ENCODE results near the gene RASSF3. TPM values are rescaled to one million over a fixed set of nuclear protein-coding genes. Genes with fewer than 3 reads are reported as not detected.

Gene RASSF3
- total RNA-seq, 1 experiment from 2014 or later, result 27.2 TPM

DNA sequence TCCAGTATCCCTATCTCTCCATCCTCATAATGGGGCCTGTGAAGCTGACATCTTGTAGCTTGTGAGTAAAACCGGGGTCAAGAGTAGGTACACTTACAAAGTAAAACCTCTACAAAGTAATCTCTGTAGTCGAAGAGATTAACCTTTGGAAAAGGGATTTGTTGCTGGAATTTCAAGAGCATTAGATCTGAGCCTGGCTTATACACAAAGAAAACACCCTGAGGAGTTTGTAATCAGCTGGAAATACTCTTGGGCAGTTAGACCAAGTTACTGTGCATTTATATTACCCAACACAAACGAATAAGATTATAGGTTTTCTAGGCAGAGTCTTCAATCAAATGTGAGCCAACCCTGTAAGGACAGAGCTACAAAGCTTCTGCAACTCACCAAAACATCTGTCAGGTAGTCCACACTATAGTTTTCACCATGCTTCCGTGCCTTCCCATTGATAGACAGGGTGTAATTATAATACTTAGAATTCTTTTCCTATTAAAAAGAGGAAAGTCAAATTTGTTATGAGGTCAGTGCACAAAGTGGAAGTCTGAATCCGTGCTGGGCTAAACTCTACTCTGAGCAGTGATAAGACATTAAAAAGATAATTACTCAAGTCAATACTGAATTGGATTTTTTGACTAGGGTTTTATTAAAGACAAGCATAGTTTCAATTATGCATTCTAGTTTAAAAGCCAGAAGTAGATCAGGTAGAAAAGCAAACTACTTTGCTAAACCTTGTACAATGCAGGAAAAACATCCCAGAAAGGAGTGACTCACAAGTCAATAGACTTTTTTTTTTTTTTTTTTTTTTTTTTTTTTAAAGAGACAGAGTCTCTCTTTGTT, 134.3 kb downstream of the RASSF3 start:
- Histone ChIP-seq H3K27ac (no peak overlapping the region), H3K4me1 (no peaks in the 10 kb centered on the region), H3K9me3 (replicated peaks) (no peaks in the 10 kb centered on the region), H3K4me3 (no peak overlapping the region), H3K27me3 (no peaks in the 10 kb centered on the region), H3K36me3 (peaks cover 30% of the 10 kb centered on the region)
- no peak for DNase-seq

DNA sequence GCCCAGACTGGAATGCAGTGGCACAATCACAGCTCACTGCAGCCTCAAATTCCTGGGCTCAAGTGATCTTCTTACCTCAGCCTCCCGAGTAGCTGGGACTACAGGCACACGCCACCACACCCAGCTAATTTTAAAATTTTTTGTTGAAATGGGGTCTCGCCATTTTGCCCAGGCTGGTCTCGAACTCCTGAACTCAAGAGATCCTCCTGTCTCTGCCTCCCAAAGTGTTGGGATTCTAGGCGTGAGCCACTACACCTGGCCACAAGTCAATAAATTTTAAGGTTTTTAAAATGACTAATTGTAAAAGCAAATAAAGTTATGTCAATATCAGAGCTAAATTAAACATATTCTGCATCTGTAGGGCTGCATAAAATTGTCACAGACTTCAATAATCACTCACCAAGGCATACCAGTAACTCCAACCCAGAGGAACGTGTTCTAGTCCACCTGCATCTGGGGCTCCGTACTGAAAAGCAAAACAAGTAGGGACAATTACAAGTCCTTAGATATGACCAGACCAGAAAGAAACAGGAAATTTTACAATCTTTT, 135.0 kb downstream of the RASSF3 start:
- Histone ChIP-seq H3K4me1 (no peaks in the 10 kb centered on the region), H3K36me3 (peaks cover 31% of the 10 kb centered on the region), H3K27me3 (no peaks in the 10 kb centered on the region), H3K9me3 (replicated peaks) (no peaks in the 10 kb centered on the region), H3K4me3 (no peak overlapping the region), H3K27ac (no peak overlapping the region)
- DNase-seq, result no peak

DNA sequence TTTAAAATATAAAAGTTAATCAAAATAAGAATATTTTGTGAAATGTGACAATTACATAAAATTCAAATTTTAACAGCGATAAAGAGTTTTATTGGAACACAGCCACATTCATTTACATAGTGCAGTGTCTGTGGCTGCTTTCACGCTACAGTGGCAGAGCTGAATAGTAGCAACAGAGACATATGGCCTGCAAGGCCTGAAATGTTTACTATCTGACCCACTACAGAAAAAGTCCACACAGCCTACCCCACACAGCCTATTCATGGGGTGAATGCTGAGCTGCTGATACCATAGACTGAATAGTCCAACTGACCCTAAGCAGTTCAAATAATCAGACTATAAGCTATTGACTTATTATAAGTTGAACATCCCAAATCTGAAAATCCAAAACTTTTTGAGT, 135.7 kb downstream of the RASSF3 start:
- no peaks in the 10 kb centered on the region for H3K4me1 ChIP-seq
- no peaks in the 10 kb centered on the region for H3K9me3 ChIP-seq (replicated peaks)
- H3K36me3 ChIP-seq, result peaks cover 32% of the 10 kb centered on the region
- H3K27me3 ChIP-seq, result no peaks in the 10 kb centered on the region
- no peak overlapping the region for H3K4me3 ChIP-seq
- no peak for DNase-seq
- no peak overlapping the region for H3K27ac ChIP-seq

DNA sequence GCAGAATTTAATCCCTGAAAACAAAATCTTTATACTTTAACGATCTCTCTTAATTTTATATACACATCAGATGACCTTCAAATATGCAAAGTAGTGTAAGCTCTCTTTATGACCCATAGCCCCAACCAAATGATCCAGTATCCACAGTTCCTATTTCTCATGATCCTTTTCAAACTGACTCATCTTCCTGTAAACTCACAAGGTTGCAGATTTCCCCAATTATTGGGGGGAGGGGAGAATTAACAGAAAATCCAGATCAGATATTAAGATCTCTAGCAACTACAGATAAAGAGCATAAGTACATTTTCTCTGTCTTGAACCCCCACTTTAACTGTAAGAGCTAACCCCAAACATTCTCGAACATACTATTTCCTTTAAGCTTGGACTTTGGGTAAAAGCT, 136.4 kb downstream of the RASSF3 start:
- DNase-seq, result no peak
- Histone ChIP-seq H3K4me3 (no peak overlapping the region), H3K27ac (no peak overlapping the region), H3K4me1 (no peaks in the 10 kb centered on the region), H3K36me3 (peaks cover 32% of the 10 kb centered on the region), H3K27me3 (no peaks in the 10 kb centered on the region), H3K9me3 (replicated peaks) (no peaks in the 10 kb centered on the region)

Other genes starting within 250 kb of the RASSF3 start
- not detected in 2 replicates for gene C12orf56, start 219.7 kb upstream of the RASSF3 start, total RNA-seq (2014; rRNA removed; shearing (Covaris generic))
- 76.4 and 86.0 TPM in 2 replicates for gene XPOT, start 206.1 kb upstream of the RASSF3 start, total RNA-seq (2014; rRNA removed; shearing (Covaris generic))
- 27.3 and 31.5 TPM in 2 replicates for gene TBK1, start 158.4 kb upstream of the RASSF3 start, total RNA-seq (2014; rRNA removed; shearing (Covaris generic))
- 56.2 and 56.6 TPM in 2 replicates for gene GNS, start 148.9 kb downstream of the RASSF3 start, total RNA-seq (2014; rRNA removed; shearing (Covaris generic))
- 3.6 and 4.3 TPM in 2 replicates for gene TBC1D30, start 214.2 kb downstream of the RASSF3 start, total RNA-seq (2014; rRNA removed; shearing (Covaris generic))

All from SJCRH30 (cell line).